Measurements from ENCODE around the gene KNDC1.

DNA sequence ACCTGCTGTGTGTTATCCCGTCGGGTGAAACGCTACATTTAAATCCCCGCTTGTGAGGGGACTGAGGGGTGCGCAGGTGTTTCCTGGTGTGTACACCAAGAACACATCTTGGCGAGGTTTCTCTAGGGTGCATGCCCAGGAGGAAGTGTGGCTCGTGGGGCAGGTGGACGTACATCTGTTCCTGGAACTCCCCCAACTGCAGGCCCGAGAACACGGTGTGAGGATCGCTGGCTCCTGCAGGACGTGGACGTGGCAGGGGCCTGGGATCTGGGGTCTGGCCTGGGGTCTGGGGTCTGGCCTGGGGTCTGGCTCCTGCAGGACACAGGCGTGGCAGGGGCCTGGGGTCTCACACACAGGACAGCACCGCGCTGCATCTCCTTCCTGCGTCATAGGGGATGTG, 10.1 kb downstream of the KNDC1 start:
- TF ChIP-seq SUZ12 (IDR thresholded peaks at IDR 0.05) (no peak), FOXM1 (IDR thresholded peaks at IDR 0.05; ENCODE audit: borderline replicate concordance) (no peak), ELF4 (IDR thresholded peaks at IDR 0.05) (no peak), PKNOX1 (IDR thresholded peaks at IDR 0.05) (no peak), NFRKB (IDR thresholded peaks at IDR 0.05) (no peak), ZNF384 (IDR thresholded peaks at IDR 0.05) (no peak), SP1 (IDR thresholded peaks at IDR 0.05) (no peak), BHLHE40 (IDR thresholded peaks at IDR 0.05; ENCODE audit: borderline replicate concordance) (no peak)

All from HEK293T (cell line).